GM18502 (cell line): ENCODE results near the gene KRTAP10-4.
"Not testable (repeated sequence)": the region's sequence is repeated elsewhere in the genome, so short reads cannot be mapped to it uniquely, and the experiment has no call there.

Experiments
- ATAC-seq: cut with Tn5 transposase; IDR thresholded peaks from one replicate; pipeline ENCODE4 v1.9.1; 2021; ENCODE audit warnings: mild to moderate bottlenecking; ENCODE audit not compliant: unreplicated experiment, poor library complexity

The KRTAP10-4 gene

GRCh38 chr21:44593598-44594405, 20.3 kb downstream of the KRTAP10-4 start:
- ATAC-seq: no peak

DNA sequence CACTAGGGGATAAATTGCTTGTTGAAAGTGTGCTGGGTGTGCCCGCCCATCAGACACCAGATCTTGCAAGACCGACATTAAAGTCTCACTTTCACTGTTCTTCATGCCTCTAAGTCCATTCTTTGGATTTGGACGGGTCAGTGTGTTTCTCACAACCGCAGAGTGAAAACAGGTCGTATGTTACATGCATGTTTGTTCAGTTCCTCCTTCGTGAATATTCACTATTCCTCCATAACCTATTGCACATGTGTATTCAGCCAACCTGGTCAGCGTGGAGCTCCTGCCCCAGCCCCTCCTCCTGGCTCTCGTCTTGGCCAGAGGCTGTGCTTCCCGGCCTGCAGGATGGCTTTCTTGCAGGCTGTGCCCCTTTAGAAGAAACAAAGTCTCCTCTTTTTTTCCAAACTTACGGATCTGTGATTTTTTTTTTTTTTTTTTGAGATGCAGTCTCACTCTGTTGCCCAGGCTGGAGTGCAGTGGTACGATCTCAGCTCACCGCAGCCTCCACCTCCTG, 20.9 kb downstream of the KRTAP10-4 start:
- ATAC-seq: no peak

DNA sequence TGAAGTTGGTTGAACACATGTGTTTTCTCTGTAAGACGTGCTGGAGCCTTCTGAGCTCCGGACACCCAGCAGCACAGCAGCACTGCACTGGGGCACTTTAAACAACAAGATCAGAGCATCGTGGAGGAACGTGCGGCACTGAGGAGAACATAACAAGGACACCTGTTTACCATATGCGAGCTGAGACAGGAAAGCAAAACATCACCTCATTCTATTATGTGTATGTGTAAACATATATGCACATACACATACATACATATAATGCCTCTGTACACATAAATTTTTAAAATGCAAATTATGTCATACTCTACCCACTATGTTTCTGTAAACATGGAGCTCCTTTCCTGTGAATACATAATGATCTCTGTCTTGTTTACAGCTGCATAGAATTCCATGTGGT, 22.0 kb downstream of the KRTAP10-4 start:
- no peak for ATAC-seq

DNA sequence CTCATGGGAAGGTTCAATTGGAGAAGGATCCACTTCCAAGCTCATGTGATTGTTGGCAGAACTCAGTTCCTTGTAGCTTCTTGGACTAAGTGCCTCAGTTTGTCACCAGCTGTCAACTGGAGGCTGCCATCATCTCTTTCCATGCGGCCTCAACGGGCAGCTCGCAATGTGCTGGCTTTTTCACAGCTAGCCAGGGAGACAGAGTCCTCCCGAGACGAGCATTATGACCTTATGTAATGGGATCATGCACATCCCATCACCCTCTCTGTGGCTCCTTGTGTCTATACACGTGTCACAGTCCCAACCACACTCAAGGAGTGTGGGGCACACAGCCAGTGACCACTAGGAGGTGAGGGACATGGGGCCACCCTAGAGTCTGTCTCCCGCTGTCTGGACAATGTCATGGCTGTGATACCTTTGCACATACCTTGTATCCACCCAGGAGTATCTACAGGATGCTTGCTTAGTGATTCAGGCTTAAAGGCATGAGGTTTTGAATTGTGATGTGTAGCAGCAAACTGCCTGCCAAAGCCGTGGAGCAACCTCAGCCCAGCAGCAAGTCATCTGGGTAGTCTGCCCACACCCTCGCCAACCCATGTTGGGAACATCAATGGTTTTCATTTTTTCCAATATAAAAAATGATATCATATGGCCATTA, 22.7 kb downstream of the KRTAP10-4 start:
- no peak for ATAC-seq

- ATAC-seq: no peak
Observed at GRCh38 chr21:44598061-44598460, 24.5 kb downstream of the KRTAP10-4 start.

DNA sequence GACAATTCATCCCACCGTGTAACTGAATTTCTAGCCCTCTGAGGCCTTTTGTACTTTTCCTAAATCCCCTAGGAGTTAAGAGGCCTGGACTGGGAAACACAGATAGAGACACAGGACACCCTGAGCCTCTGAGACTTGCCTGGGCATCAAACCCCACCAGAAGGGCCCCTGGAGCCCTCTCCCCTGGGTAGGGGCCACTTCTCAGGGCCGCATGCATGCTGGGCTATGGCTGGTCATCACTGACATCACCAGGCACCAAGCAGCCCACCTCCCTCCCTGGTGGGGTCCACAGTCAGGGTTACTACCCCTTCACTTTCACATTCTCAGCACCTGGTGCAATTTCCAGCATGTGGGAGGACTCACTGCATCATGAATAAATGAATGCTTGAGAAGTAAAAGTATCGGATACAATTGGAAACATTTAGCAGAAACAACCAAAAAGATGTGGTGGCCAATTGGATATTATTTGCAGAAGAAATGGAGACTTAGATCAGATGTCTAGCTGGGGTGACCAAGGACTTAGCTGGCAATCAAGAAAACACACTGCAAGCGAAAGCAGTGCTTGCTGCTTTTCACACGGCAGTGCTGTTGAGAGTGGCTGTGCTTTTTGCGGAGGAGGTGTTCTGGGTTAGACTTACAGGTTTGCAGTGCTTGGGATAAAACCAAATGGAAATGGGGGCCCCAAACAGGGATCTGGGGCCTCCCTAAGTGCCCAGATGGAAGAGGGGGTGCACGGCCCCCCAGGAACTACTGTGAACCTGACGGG, 25.9 kb downstream of the KRTAP10-4 start:
- no peak for ATAC-seq

GRCh38 chr21:44600118-44600978, 26.8 kb downstream of the KRTAP10-4 start, which contains the start of gene KRTAP10-7:
Gene KRTAP10-7 (plus strand): TSS chr21:44600597. CDS start chr21:44600622, 25 bp downstream.
- ATAC-seq: not testable (repeated sequence)

DNA sequence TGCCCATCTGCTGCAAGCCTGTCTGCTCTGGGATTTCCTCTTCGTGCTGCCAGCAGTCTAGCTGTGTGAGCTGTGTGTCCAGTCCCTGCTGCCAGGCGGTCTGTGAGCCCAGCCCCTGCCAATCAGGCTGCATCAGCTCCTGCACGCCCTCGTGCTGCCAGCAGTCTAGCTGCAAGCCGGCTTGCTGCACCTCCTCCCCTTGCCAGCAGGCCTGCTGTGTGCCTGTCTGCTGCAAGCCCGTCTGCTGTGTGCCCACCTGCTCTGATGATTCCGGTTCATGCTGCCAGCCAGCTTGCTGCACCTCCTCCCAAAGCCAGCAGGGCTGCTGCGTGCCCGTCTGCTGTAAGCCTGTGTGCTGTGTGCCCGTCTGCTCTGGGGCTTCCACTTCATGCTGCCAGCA, 27.6 kb downstream of the KRTAP10-4 start:
- ATAC-seq: not testable (repeated sequence)

GRCh38 chr21:44601596-44602462, 28.3 kb downstream of the KRTAP10-4 start:
- no peak for ATAC-seq

- ATAC-seq: no peak
Observed at GRCh38 chr21:44602463-44602850, 28.9 kb downstream of the KRTAP10-4 start.

DNA sequence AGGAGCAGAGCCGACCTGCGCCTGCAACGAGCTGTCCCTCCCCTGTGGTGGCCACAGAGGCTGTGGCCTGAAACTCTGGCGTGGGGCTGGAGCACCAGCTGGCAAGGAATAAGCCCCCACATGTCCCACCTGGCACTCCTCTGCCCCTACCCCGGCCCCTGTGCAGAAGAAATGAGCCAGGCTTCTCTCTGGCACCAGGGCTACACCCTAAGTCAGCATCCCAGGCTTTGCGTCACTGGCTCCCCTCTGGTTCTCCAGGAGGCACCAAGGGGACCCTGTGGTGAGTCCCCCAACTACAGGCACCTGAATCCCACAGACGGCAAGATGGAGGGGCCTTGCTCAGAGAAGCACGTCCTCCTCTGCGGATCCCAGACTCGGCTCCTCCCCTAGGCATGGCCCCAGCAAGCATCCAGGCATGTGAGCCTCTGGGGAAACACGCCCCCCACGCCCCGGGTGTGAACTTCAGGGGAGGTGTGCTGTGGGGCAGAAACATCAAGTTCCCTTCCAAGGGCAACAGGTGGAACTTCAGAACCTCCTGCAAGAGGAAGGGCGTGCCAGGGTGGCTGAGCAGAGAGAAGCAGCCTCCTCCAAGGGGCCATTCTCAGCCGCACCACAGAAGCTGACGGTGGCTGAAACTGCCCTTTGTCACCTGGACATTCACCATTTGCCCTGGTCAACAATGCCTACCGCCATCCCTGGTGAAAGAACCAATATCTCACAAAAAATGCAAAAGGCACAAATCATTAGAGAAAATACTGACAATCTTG, 29.8 kb downstream of the KRTAP10-4 start:
- ATAC-seq: no peak

DNA sequence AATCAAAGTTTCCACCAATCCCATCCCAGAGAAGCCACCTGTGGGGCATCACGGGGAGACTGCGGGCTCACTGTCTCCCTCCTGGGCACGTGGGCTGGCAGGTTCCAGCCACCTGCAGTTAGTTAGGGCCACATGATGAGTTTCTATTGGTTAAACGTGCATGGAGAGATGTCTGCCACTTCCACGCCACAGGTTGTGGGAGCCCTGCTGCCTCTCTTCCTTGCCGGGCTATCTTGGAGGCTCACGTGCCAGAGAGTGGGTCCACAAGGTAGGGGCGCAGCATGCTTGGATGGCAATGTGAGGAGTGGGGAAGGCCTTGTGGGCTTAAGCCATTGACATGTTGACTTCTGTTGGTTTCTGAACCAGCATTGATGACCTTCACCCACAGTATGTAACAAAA, 30.4 kb downstream of the KRTAP10-4 start:
- ATAC-seq: no peak

DNA sequence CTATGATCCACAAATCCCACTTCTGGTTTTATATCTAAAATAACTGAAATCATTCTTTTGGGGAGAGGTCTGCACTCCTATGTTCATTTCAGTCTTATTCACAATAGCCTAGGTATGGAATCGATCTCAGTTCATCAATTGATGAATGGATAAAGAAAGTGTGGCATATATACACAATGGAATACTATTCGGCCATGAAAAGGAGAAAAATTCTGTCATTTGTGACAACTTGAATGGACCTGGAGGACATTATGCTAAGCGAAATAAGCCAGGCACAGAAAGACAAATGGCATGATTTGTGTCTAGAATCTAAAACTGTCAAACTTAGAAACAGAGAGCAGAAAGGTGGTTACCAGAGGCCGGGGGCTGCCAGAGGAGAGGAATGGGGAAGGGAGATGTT, 33.0 kb downstream of the KRTAP10-4 start:
- no peak for ATAC-seq

DNA sequence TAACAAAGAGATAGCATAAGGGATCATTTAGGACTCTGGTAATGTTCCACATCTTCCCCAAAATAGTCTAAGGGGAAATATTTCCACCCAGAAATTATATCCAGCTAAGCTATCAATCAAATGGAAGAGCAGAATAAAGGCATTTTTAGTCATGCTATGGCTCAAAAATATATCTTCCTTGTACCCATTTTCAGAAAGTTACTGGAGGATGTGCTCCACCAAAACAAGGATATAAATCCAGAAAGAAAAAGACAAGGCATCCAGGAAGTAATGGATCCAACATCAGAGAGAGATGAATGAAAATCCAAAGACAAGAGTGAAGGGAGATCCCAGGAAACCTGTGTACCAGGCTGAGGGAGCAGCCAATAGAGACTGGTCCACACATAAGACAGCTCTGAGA, 35.7 kb downstream of the KRTAP10-4 start:
- ATAC-seq: no peak

GRCh38 chr21:44610157-44610843, 36.8 kb downstream of the KRTAP10-4 start:
- not testable (repeated sequence) for ATAC-seq

- no peak for ATAC-seq
Observed at GRCh38 chr21:44611551-44611950, 38.0 kb downstream of the KRTAP10-4 start.

- no peak for ATAC-seq
Observed at GRCh38 chr21:44612029-44612486, 38.5 kb downstream of the KRTAP10-4 start, which contains the start of gene KRTAP10-8. Gene KRTAP10-8 (plus strand): TSS chr21:44612079. CDS start chr21:44612101, 22 bp downstream.
